Activated T-cell treated with anti-CD3 and anti-CD28 coated beads for 4 hours (primary cell): Measurements from ENCODE around the gene DOK7.
"Not testable (repeated sequence)": the region's sequence is repeated elsewhere in the genome, so short reads cannot be mapped to it uniquely, and the experiment has no call there.

ENCODE experiments used
- DNase-seq: peaks from one replicate; pipeline ENCODE4 v3.0.0-alpha.2; 2020

The DOK7 gene

GRCh38 chr4:3524349-3524748 is 61.2 kb downstream of the DOK7 start:
- no peak for DNase-seq

- DNase-seq: no peak
Observed at GRCh38 chr4:3524920-3525319, 61.8 kb downstream of the DOK7 start.

- no peak for DNase-seq
Observed at GRCh38 chr4:3525532-3526430, 62.7 kb downstream of the DOK7 start.

GRCh38 chr4:3526456-3526855 is 63.4 kb downstream of the DOK7 start:
- no peak for DNase-seq

GRCh38 chr4:3527101-3527913 is 64.2 kb downstream of the DOK7 start:
- DNase-seq: no peak

GRCh38 chr4:3527914-3528876 is 65.1 kb downstream of the DOK7 start:
- DNase-seq: no peak

GRCh38 chr4:3529363-3529762 is 66.3 kb downstream of the DOK7 start:
- no peak for DNase-seq

- no peak for DNase-seq
Observed at GRCh38 chr4:3530051-3530450, 66.9 kb downstream of the DOK7 start.

- no peak for DNase-seq
Observed at GRCh38 chr4:3530663-3531254, 67.7 kb downstream of the DOK7 start.

- no peak for DNase-seq
Observed at GRCh38 chr4:3531318-3531878, 68.3 kb downstream of the DOK7 start.

GRCh38 chr4:3531879-3532750 is 69.0 kb downstream of the DOK7 start, which contains the start of gene LRPAP1:
Gene LRPAP1 (minus strand): TSS chr4:3532422. CDS start chr4:3532412, 10 bp downstream.
- DNase-seq: peak; percentile 79

GRCh38 chr4:3532751-3533422 is 69.8 kb downstream of the DOK7 start:
- no peak for DNase-seq

- DNase-seq: no peak
Observed at GRCh38 chr4:3533423-3533820, 70.3 kb downstream of the DOK7 start.

- not testable (repeated sequence) for DNase-seq
Observed at GRCh38 chr4:3535812-3536211, 72.7 kb downstream of the DOK7 start.

GRCh38 chr4:3538906-3539305 is 75.8 kb downstream of the DOK7 start:
- DNase-seq: not testable (repeated sequence)

GRCh38 chr4:3543415-3543814 is 80.3 kb downstream of the DOK7 start:
- DNase-seq: not testable (repeated sequence)
